Colon (tissue), 2 donors: ENCODE data around the gene CD300H.
"Not testable (repeated sequence)": the region's sequence is repeated elsewhere in the genome, so short reads cannot be mapped to it uniquely, and the experiment has no call there.

Source experiments
- FAIRE-seq: peaks from 2 replicates; lab custom pipeline; 2012; peaks lifted over from hg19 to GRCh38; lab: Jason Lieb, UNC
- donor health status: control.
- donor health status: control.

The CD300H gene

GRCh38 chr17:74526681-74527080 lies 40.6 kb downstream of the CD300H start:
- no peak for FAIRE-seq

- no peak for FAIRE-seq
These were observed 41.5 kb downstream of the CD300H start for GRCh38 chr17:74525781-74526288.

DNA sequence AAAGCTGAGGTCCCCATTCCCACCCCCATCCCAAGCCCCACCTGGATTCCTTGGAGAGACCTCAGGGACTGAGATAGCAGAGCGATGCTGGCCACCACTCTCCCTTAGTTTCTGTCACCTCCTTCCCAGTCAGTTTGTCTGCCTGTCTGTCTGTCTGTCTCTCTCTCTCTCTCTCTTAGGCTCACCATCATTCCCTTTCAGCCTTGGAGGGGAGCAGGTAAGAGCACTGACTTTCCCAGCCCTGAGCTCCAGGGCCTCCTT lies 41.9 kb downstream of the CD300H start:
- no peak for FAIRE-seq

- FAIRE-seq: no peak
These were observed 42.5 kb downstream of the CD300H start for GRCh38 chr17:74524653-74525464.

- FAIRE-seq: no peak
These were observed 44.0 kb downstream of the CD300H start for GRCh38 chr17:74523308-74523707.

- FAIRE-seq: no peak
These were observed 44.8 kb downstream of the CD300H start for GRCh38 chr17:74522381-74523105.

DNA sequence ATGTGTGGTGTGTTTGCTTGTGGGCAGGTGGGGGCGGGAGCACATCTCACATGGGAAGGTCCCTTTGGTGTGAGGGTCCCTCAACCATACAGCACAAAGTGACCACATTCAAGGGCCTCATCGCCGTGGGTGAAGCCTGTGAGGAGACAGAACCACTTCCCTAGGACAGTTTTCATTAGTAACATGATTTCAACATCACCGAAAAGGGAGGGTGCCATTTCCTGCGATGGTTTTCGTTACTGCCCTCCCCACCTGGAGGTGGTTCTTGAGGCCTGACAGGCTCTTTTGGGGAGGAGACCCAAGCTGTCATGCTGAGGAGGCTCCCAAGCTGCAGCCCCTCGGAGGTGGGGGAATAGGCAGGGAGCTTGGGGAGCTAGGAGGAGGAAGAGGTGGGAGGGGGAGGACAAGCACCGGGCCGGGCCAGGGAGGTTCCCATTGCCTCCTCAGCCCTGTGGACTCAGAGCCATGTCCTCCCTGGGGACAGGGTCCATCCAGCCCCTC lies 45.6 kb downstream of the CD300H start:
- no peak for FAIRE-seq

- FAIRE-seq: no peak
These were observed 46.4 kb downstream of the CD300H start for GRCh38 chr17:74520790-74521480.

GRCh38 chr17:74520016-74520434 lies 47.3 kb downstream of the CD300H start:
- FAIRE-seq: no peak

GRCh38 chr17:74518413-74518981 lies 48.8 kb downstream of the CD300H start:
- FAIRE-seq: not testable (repeated sequence)

GRCh38 chr17:74516561-74517328 lies 50.6 kb downstream of the CD300H start:
- no peak for FAIRE-seq

GRCh38 chr17:74515941-74516340 lies 51.4 kb downstream of the CD300H start:
- FAIRE-seq: no peak

GRCh38 chr17:74514632-74515334 lies 52.5 kb downstream of the CD300H start:
- FAIRE-seq: no peak

GRCh38 chr17:74513987-74514631 lies 53.2 kb downstream of the CD300H start:
- FAIRE-seq: no peak

- FAIRE-seq: no peak
These were observed 54.7 kb downstream of the CD300H start for GRCh38 chr17:74512624-74513091.

DNA sequence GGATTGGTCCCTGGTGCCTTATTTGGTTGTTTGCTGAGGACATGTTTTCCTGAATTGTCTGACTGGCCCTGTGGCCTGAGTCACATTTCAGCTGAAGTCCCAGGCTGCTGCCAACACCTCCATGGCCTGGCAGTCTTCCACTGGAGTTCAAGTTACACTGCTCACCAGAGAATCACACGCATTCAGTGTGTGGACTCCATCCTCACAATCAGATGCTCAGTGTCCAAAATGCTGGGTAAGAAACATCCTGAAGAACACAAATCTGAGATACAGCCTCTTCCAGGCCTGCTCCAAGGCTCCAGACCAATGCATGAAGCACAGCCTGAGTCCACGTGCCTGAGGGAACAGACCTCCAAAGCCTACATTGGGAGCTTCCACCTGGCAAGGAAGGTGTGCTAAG lies 55.3 kb downstream of the CD300H start:
- no peak for FAIRE-seq
